GM18519 (cell line): Measurements from ENCODE around the gene ITGB4.

Experiments
- ATAC-seq: cut with Tn5 transposase; IDR thresholded peaks from one replicate; pipeline ENCODE4 v1.9.1; 2021; ENCODE audit warnings: mild to moderate bottlenecking, moderate library complexity; ENCODE audit not compliant: unreplicated experiment, low FRiP score

The ITGB4 gene

DNA sequence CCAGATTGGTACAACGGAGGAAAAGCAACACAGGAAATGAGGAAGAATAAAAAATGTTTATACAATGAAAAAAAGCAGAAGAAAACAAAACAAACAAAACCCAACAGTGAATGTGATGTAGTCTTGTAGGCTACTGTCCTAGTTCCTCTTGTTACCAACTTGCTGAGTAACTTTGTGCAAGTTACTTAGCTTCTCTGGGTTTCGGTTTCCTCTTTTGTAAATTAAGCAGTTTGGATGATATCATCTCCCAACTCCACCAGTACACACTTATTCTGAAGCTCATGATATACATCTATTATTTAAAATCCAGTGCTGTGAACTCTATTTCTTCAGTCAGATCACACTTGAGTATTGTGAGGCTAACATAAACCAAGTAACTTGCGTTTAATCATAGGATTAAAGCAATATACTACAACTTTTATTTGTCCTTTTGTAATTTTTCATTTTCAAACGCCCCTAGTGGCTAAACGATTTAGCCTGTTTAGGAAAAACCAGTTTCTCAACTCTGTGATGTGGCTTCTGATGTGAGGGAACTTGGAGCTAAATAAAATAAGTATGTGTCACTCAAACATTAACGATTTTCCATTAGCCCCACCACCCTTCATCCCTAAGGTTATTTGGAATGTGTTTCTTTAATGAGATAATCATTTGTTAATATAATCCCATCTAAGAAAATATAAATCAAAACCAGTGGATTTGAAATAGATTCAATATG, 62.0 kb downstream of the ITGB4 start:
- no peak for ATAC-seq

DNA sequence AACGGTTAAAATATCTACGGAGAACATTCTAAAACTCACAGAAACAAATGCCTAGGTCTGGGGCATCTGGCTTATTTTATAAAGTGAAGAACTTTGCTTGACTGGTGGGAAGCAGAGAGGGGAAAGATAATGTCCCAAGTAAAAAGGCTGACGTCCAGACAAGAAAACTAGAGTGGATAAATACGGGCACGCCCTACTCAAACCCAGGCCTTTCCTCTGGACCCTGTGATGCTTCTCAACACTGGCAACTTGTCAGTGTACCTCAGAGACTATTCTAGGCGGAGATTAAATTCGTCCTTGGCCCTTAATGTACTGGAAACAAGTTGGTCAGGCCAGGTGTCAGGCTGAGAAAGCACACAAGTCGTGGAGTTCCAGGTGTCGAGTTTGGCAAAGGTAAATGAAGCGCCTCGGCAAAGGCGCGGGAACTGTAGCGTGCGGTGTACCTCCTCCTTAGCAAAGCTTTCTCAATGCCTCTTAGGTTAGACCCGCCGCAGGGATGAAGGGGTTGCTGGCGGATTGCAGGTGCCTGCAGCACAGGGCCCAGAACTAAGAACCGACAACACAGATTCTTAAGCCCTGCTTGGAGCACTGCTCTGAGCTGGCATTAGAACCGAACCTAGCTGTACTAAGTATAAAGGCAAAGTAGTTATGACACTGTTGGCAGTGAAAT, 62.7 kb downstream of the ITGB4 start:
- ATAC-seq = no peak

DNA sequence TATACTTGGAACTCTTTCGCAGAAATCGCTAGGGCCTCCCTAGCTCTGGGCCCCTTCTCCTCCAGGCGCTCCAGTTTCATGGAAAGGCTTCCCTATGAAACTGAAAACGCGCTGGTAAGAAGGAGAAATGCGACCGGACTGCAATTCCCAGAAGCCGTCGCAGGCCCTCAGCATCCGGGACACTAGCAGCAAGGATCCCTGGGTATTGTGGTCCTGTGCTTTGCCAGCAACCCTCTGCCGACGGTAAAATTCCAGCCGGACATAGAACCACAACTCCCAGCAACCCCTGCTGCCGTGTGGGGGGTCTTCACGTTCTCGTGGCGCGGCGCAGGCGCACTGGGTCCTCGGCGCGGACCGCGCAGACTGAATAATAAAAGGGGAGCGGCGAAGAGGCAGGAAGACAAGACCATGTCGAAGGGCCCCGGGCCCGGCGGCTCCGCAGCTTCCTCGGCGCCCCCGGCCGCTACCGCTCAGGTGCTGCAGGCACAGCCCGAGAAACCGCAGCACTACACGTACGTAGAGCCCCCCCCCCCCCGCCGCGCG, 63.3 kb downstream of the ITGB4 start, which contains the start of gene UNK:
Gene UNK (plus strand): TSS at position 334 of the 543 bp plus-strand sequence. CDS start 75 bp downstream, at position 409.
- ATAC-seq = peak; percentile 44

DNA sequence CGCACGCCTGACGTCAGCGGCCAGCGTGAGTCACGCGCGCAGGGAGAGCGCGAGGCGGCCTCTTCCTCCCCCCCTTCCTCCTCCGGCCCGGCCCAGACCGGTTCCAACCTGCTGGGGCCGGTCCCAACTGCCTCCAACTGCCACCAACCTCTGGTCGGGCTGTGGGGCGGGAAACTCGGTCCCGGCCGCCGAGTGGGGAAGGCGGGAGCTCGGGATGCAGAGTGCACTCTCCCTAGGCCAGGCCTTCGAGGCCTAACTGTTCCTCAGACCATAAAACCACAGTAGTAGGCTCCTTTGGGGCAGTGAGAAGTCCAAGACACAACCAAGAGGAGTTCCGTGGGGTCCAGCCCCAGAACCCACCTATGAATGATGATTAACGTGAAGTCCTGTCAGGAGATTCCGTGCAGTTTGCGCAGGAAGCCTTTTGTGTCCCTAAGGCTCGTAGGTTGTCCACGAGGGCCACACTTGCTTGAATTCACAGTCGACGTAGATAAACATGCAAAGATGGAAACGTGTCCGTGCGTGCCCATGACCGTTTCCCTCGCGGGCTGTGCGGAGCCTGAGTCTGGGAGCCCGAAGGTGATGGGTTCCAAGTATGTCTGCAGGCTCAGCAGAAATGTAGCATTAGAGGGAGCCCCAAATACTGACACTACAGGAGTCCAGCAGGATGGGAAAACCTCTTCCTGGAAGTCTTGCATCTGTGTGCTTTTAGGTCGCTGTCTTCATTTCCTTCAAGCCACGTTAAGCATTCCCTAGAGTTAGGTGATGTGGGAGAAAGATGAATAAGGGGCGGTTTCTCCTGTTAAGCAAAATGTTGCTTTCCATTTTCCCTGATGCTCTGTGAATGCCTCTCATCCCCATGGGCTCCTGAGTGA, 64.0 kb downstream of the ITGB4 start:
- peak; percentile 29 for ATAC-seq

DNA sequence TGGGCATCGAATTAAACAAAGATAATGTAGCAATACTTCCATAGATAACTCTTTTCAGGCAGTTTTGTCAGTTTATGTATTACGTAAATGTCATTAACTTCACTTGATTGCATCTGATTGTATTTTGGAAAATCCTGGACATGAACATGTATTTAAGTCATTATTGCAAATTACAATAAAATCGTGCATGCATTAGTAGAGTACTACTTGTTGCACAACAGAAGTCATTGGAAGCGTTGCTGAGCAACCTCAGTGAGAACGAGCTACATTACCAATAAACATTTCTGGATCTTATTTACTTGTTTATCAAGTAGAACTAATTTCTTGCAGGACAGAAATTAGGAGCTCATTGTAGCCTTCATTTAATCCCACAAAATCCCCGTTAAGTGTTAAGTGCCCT, 70.0 kb downstream of the ITGB4 start:
- ATAC-seq = no peak

DNA sequence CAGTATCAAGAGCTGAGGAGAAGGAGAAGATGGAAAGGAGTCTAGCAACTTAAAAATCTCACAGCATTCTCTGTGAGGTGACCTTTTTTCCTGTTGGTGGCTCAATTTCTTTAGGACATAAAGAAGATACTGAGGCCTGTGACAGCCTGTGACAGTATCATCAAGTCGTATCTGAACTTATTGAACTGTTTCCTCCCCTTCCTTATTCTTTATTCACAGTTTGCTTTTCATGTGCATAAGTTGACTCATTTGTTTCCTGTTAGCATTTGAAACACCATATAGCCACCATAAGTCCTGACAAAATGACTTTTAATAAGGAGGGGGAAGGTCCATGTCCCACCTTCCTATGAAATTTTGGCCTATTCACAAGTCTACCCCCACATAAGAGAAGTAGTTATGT, 72.2 kb downstream of the ITGB4 start:
- no peak for ATAC-seq

DNA sequence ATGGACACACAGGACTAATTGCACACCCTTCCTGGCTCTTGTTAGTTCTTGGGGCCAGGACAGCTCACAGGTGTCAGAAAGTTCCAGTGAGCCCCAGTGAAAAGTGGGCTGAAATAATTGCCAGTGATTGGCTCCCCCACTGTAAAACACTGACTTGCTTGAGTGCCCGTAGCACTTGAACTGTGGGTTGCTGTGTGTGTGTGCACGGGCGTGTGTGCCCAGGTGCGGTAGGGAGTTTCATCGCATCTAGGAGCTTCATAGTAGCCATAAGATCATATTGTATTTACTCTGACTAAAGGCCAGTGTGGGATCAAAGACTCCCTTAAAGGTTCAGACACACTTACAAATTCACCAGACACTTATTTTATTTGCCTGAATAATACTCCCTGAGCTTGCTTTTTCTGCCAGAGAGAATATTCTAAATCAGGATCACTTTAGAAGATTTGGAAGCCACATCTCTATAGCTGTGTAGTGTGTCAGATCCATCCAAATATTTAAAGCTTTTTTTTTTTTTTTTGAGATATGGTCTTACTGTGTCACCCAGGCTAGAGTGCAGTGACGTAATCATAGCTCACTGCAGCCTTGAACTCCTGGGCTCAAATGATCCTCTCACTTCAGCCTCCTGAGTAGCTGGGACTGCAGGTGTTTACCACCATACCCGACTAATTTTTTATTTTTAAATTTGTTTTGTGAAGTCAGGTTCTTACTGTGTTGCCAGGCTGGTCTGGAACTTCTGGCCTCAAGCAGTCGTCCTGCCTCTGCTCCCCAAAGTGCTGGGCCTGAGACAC, 74.8 kb downstream of the ITGB4 start:
- no peak for ATAC-seq

DNA sequence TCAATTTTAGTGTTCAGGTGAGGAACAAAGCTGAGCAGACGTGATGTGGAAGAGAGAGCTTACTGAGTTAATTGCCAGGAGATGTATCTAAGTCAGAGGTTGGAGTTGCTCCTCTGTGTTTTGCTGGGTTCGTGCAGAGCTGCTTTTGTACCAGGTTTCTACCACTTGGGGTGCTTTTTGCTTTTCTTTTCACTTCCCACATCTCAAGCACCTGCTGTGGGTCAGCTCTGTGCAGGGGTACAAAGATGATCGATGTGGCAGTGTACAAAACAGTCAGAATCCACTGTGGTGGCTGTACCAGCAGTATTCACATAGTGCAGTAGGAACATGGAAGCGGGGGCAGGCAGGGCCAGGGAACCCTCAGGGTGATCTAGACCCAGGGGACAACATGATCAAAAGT, 78.1 kb downstream of the ITGB4 start:
- no peak for ATAC-seq

DNA sequence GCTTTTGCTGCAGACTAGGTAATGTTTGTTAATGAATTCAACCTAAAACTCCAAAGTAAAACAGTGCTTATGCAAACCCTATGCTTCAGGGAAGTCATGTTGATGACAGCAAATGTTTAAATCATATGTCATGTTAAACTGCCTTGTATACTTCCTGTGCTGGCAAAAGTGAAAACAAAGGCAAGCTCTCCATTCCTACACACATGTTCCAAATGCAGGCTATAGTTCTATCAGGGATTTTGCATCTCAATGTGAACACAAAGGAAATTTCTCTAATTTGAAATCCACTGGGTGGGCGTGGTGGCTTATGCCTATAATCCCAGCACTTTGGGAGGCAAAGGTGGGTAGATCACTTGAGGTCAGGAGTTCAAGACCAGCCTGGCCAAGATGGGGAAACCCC, 82.6 kb downstream of the ITGB4 start:
- ATAC-seq = no peak

DNA sequence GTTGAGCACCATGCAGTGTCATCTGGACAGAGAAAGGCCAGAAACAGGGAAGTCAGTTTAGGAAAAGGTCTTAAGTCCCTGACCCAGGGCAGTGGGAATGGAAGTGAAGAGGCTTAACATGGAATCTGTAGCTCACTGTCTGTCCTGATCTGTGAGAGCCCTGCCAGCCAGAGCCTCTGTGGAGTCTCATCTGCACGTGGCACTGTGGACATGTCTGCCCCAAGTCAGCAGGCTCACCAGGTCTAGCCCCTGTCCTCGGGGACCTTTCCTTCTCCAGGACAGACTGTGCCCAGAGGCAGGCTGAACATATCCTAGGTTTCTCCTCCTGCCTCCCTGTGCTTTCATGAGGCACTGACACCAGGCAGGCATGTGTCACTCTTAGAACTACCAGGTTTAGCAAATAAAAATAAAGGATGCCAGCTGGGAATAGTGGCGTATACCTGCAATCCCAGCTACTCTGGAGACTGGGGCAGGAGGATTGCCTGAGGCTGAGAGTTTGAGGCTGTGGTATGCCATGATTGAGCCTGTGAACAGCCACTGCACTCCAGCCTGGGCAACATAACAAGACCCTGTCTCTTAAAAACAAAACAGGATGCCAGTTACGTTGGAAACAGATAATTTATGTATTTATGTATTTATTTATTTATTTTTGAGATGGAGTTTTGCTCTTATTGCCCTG, 85.7 kb downstream of the ITGB4 start:
- ATAC-seq = no peak
